ENCODE data around the gene ACADSB.

Gene ACADSB

GRCh38 chr10:123103944-123104343, 95.1 kb downstream of the ACADSB start:
- no peak for DNase-seq

All from CD4-positive, alpha-beta T cell treated with Interleukin-17A for 1 hour (primary cell).